ENCODE measurements around the gene GLP2R.

- peak; percentile 65 for TF ChIP-seq CTCF (conservative IDR thresholded peaks at IDR 0.05; ENCODE audit: low read length)
- TF ChIP-seq EZH2phosphoT487 (IDR thresholded peaks at IDR 0.05; ENCODE audit: borderline replicate concordance, low read depth, low read length) = no peak
These were observed 103.0 kb downstream of the GLP2R start for GRCh38 chr17:9928601-9929333.
